Measurements from ENCODE around the gene TRIM21.

DNA sequence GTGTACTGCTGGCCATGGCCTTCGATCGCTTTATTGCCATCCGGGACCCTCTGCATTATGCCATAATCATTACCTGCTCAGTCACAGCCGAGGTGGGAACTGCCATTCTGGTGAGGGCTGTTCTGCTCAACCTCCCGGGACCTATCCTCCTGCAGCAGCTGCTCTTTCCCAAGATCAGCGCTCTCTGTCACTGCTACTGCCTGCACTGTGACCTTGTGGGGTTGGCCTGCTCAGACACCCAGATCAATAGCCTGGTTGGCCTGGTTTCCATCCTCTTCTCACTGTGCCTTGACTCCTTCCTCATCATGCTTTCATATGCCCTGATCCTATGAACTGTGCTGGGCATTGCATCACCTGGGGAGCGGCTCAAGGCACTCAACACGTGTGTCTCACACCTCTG is 24.9 kb upstream of the TRIM21 start:
- TF ChIP-seq IRF1 (CRISPR knock-in tag; IDR thresholded peaks at IDR 0.05; ENCODE audit: low read depth) (no peak), MAX (IDR thresholded peaks at IDR 0.05) (no peak), RELA (CRISPR knock-in tag; IDR thresholded peaks at IDR 0.05) (no peak), ZBTB44 (CRISPR knock-in tag; IDR thresholded peaks at IDR 0.05) (no peak)
- TF ChIP-seq, protein P1, sequence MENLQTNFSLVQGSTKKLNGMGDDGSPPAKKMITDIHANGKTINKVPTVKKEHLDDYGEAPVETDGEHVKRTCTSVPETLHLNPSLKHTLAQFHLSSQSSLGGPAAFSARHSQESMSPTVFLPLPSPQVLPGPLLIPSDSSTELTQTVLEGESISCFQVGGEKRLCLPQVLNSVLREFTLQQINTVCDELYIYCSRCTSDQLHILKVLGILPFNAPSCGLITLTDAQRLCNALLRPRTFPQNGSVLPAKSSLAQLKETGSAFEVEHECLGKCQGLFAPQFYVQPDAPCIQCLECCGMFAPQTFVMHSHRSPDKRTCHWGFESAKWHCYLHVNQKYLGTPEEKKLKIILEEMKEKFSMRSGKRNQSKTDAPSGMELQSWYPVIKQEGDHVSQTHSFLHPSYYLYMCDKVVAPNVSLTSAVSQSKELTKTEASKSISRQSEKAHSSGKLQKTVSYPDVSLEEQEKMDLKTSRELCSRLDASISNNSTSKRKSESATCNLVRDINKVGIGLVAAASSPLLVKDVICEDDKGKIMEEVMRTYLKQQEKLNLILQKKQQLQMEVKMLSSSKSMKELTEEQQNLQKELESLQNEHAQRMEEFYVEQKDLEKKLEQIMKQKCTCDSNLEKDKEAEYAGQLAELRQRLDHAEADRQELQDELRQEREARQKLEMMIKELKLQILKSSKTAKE (CRISPR knock-in tag; IDR thresholded peaks at IDR 0.05; ENCODE audit: borderline replicate concordance) = no peak
